H9 (cell line): ENCODE measurements around the gene PGA4. TPM values are rescaled to one million over a fixed set of nuclear protein-coding genes. Genes with fewer than 3 reads are reported as not detected.
A peak's percentile ranks its signal among the peaks of the same experiment; 100 is the strongest.

ENCODE experiments used
- DNase-seq: peaks from one replicate; pipeline ENCODE4 v3.0.0-alpha.2; 2017
- H2AFZ ChIP-seq: one replicate; pipeline ENCODE4 v1.6.1; 2013; ENCODE audit warnings: mild to moderate bottlenecking, low read length, control low read depth, moderate library complexity
- H2AK5ac ChIP-seq: 2 replicates; pipeline ENCODE4 v1.6.1; 2013; ENCODE audit warnings: low read length, control low read depth, mixed read lengths; ENCODE audit not compliant: insufficient read length
- H2BK120ac ChIP-seq: one replicate; pipeline ENCODE4 v1.6.1; 2013; ENCODE audit warnings: low read depth, mild to moderate bottlenecking, low read length, control low read depth, inconsistent platforms; ENCODE audit not compliant: poor library complexity, severe bottlenecking
- H2BK12ac ChIP-seq: 2 replicates; pipeline ENCODE4 v1.6.1; 2013; ENCODE audit warnings: low read length, control low read depth, mixed read lengths, low read depth; ENCODE audit not compliant: insufficient read length
- H2BK15ac ChIP-seq: 2 replicates; pipeline ENCODE4 v1.6.1; 2013; ENCODE audit warnings: low read depth, low read length, control low read depth
- H2BK20ac ChIP-seq: one replicate; pipeline ENCODE4 v1.6.1; 2013; ENCODE audit warnings: low read depth, mild to moderate bottlenecking, low read length, control low read depth, inconsistent platforms; ENCODE audit not compliant: poor library complexity, severe bottlenecking
- H2BK5ac ChIP-seq: 2 replicates; pipeline ENCODE4 v1.6.1; 2013; ENCODE audit warnings: low read length, control low read depth, mixed read lengths; ENCODE audit not compliant: insufficient read length
- H3K14ac ChIP-seq: 2 replicates; pipeline ENCODE4 v1.6.1; 2013; ENCODE audit warnings: low read length, control low read depth; ENCODE audit not compliant: insufficient read depth
- H3K18ac ChIP-seq: 2 replicates; pipeline ENCODE4 v1.6.1; 2013; ENCODE audit warnings: low read depth, mild to moderate bottlenecking, mixed read lengths, low read length, control low read depth; ENCODE audit not compliant: insufficient read length
- H3K23ac ChIP-seq: 2 replicates; pipeline ENCODE4 v1.6.1; 2013; ENCODE audit warnings: low read length, control low read depth, mixed read lengths, low read depth; ENCODE audit not compliant: insufficient read length
- H3K23me2 ChIP-seq: 2 replicates; pipeline ENCODE4 v1.6.1; 2013; ENCODE audit warnings: low read depth, mild to moderate bottlenecking, mixed read lengths, low read length, control low read depth; ENCODE audit not compliant: insufficient read length, poor library complexity, severe bottlenecking
- H3K27ac ChIP-seq: 2 replicates; pipeline ENCODE4 v1.5.1; 2013; ENCODE audit warnings: low read length, control low read depth, mixed read lengths, low read depth; ENCODE audit not compliant: insufficient read length
- H3K27me3 ChIP-seq: 2 replicates; pipeline ENCODE4 v1.6.1; 2013; ENCODE audit warnings: low read length, control low read depth, inconsistent platforms; ENCODE audit not compliant: insufficient read depth
- H3K4ac ChIP-seq: 2 replicates; pipeline ENCODE4 v1.6.1; 2013; ENCODE audit warnings: low read depth, mild to moderate bottlenecking, control low read depth, inconsistent platforms, low read length, moderate library complexity
- H3K4me1 ChIP-seq: 2 replicates; pipeline ENCODE4 v1.6.1; 2013; ENCODE audit warnings: low read length, control low read depth, inconsistent platforms; ENCODE audit not compliant: insufficient read depth
- H3K4me2 ChIP-seq: 2 replicates; pipeline ENCODE4 v1.6.1; 2013; ENCODE audit warnings: low read length, control low read depth, mixed read lengths; ENCODE audit not compliant: insufficient read length, insufficient read depth
- H3K56ac ChIP-seq: 2 replicates; pipeline ENCODE4 v1.6.1; 2013; ENCODE audit warnings: low read depth, mild to moderate bottlenecking, mixed read lengths, low read length, control low read depth; ENCODE audit not compliant: insufficient read length
- H3K79me1 ChIP-seq: 2 replicates; pipeline ENCODE4 v1.6.1; 2013; ENCODE audit warnings: low read depth, mild to moderate bottlenecking, moderate library complexity, low read length, control low read depth, inconsistent platforms; ENCODE audit not compliant: insufficient read depth, poor library complexity, severe bottlenecking
- H3K79me2 ChIP-seq: 2 replicates; pipeline ENCODE4 v1.6.1; 2013; ENCODE audit warnings: low read length, control low read depth, inconsistent platforms; ENCODE audit not compliant: insufficient read depth
- H3K9ac ChIP-seq: 2 replicates; pipeline ENCODE4 v1.6.1; 2013; ENCODE audit warnings: low read length, control low read depth, mixed read lengths; ENCODE audit not compliant: insufficient read length; ENCODE audit errors: extremely low read depth
- H3K9me3 ChIP-seq: one replicate; pipeline ENCODE4 v1.6.1; 2013; ENCODE audit warnings: low read depth, low read length, inconsistent platforms; ENCODE audit not compliant: control insufficient read depth
- H3T11ph ChIP-seq: one replicate; pipeline ENCODE4 v1.6.1; 2013; ENCODE audit warnings: mild to moderate bottlenecking, low read length, control low read depth, inconsistent platforms
- H4K20me1 ChIP-seq: one replicate; pipeline ENCODE4 v1.6.1; 2013; ENCODE audit not compliant: control insufficient read depth, insufficient read length, insufficient read depth
- H4K5ac ChIP-seq: 2 replicates; pipeline ENCODE4 v1.6.1; 2013; ENCODE audit warnings: low read depth, mild to moderate bottlenecking, mixed read lengths, low read length, control low read depth; ENCODE audit not compliant: insufficient read length
- H4K8ac ChIP-seq: replicated peaks from 2 replicates; pipeline ENCODE4 v1.6.1; 2013; ENCODE audit warnings: low read length, control low read depth, mixed read lengths, low read depth; ENCODE audit not compliant: insufficient read length
- H4K91ac ChIP-seq: 2 replicates; pipeline ENCODE4 v1.6.1; 2013; ENCODE audit warnings: low read depth, mild to moderate bottlenecking, moderate library complexity, mixed read lengths, low read length, control low read depth; ENCODE audit not compliant: insufficient read length
- H3K27ac Mint-ChIP-seq, 3 experiments: 2 replicates in 2 of 3; 3 replicates in 1 of 3; pipeline ENCODE4 v1.8.0; 2020 to 2021; ENCODE audit warnings: mixed read lengths in 3 of 3, mild to moderate bottlenecking in 1 of 3, moderate library complexity in 1 of 3
- H3K27me3 Mint-ChIP-seq: 2 replicates; pipeline ENCODE4 v1.8.0; 2021; ENCODE audit warnings: low read depth, mild to moderate bottlenecking, moderate library complexity, mixed read lengths
- H3K36me3 Mint-ChIP-seq, 3 experiments: 2 replicates in 2 of 3; 3 replicates in 1 of 3; pipeline ENCODE4 v1.8.0; 2020 to 2021; ENCODE audit warnings: low read depth in 3 of 3, mixed read lengths in 3 of 3; ENCODE audit not compliant: insufficient read depth in 1 of 3
- H3K4me1 Mint-ChIP-seq, 2 experiments: 2 replicates each; pipeline ENCODE4 v1.8.0; 2020; ENCODE audit warnings: mixed read lengths in 2 of 2
- H3K4me3 Mint-ChIP-seq, 2 experiments: 2 replicates in 1 of 2; 3 replicates in 1 of 2; pipeline ENCODE4 v1.8.0; 2020 to 2021; ENCODE audit warnings: mild to moderate bottlenecking in 2 of 2, mixed read lengths in 2 of 2, moderate library complexity in 1 of 2
- H3K9me3 Mint-ChIP-seq, 2 experiments: 2 replicates in 1 of 2; 3 replicates in 1 of 2; pipeline ENCODE4 v1.8.0; 2020; ENCODE audit warnings: mild to moderate bottlenecking in 2 of 2, mixed read lengths in 2 of 2, moderate library complexity in 1 of 2
- WGBS: extraction: QIAGEN DNeasy Blood & Tissue Kit; methylation state at CpG from one replicate; pipeline ENCODE4 v1.1.7; 2013; ENCODE audit warnings: missing lambda C conversion rate, low lambda C conversion rate, mixed read lengths; ENCODE audit not compliant: insufficient read length; ENCODE audit errors: extremely low coverage; 5-methylcytosine and 5-hydroxymethylcytosine counted together
- total RNA-seq: library from RNA; stranded (reverse); gene quantifications from 2 replicates; pipeline ENCODE4 v1.2.1, GENCODE V29; 2021
- TF ChIP-seq, protein P1 (sequence below): fragments of 200-600 bp; sonication (generic); conservative IDR thresholded peaks from 3 replicates; pipeline ENCODE4 v1.8.0; 2021; ENCODE audit warnings: antibody characterized with exemption, mild to moderate bottlenecking

The PGA4 gene
- total RNA-seq, 1 experiment from 2014 or later: not detected

DNA sequence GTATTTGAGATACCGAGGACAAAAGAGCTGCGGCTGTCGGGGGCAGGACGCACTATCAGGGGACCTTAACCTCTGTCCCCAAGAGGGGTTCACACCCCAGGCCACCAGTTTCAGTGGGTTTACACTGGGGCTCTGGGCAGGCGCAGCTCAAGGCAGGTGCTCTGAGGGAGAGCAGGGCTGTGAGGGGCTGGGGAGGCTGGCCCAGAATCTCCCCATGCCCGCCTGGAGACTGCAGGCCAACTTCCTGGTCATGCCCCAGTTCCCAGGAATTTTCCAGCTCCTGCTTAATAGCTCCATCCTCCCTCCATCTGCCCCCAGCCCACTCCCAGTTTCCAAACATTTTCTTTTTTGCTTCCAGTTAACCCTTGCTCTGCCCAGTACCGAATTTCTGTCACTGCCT, 26.4 kb upstream of the PGA4 start:
- Histone ChIP-seq H2BK120ac (no peak overlapping the region), H3K4ac (no peak overlapping the region), H4K20me1 (no peaks in the 10 kb centered on the region), H4K91ac (no peak overlapping the region), H3K9ac (no peak overlapping the region), H2BK20ac (no peak overlapping the region), H4K5ac (no peak overlapping the region), H3K79me1 (no peaks in the 10 kb centered on the region), H3K4me1 (no peaks in the 10 kb centered on the region; the same call in 1 of the 2 replicates), H3K27me3 (no peaks in the 10 kb centered on the region), H2BK15ac (no peak overlapping the region), H2BK12ac (no peak overlapping the region), H3K23ac (no peak overlapping the region), H3K4me2 (no peak overlapping the region), H2BK5ac (no peak overlapping the region), H3T11ph (no peak overlapping the region), H2AFZ (no peak overlapping the region), H3K79me2 (no peaks in the 10 kb centered on the region), H3K56ac (no peak overlapping the region), H3K14ac (no peak overlapping the region), H3K23me2 (no peaks in the 10 kb centered on the region), H3K9me3 (no peaks in the 10 kb centered on the region), H3K18ac (no peak overlapping the region), H4K8ac (no peak overlapping the region), H2AK5ac (no peak overlapping the region), H3K27ac (no peak overlapping the region)
- no CpG with 5 or more reads among the region's 7 CpGs for WGBS
- H3K36me3 Mint-ChIP-seq: no peaks in the 10 kb centered on the region; a peak in 1 of 7 replicates
- peaks cover 2% of the 10 kb centered on the region for H3K27me3 Mint-ChIP-seq
- peaks cover 0 to 8% of the 10 kb centered on the region in 2 experiments; a peak in 2 of 4 replicates for H3K4me1 Mint-ChIP-seq
- H3K9me3 Mint-ChIP-seq: peaks cover 5 to 10% of the 10 kb centered on the region in 2 experiments; a peak in 2 of 5 replicates
- no peak overlapping the region for H3K27ac Mint-ChIP-seq
- TF ChIP-seq, protein P1, sequence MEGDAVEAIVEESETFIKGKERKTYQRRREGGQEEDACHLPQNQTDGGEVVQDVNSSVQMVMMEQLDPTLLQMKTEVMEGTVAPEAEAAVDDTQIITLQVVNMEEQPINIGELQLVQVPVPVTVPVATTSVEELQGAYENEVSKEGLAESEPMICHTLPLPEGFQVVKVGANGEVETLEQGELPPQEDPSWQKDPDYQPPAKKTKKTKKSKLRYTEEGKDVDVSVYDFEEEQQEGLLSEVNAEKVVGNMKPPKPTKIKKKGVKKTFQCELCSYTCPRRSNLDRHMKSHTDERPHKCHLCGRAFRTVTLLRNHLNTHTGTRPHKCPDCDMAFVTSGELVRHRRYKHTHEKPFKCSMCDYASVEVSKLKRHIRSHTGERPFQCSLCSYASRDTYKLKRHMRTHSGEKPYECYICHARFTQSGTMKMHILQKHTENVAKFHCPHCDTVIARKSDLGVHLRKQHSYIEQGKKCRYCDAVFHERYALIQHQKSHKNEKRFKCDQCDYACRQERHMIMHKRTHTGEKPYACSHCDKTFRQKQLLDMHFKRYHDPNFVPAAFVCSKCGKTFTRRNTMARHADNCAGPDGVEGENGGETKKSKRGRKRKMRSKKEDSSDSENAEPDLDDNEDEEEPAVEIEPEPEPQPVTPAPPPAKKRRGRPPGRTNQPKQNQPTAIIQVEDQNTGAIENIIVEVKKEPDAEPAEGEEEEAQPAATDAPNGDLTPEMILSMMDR: no peak
- no peak for DNase-seq
- peak overlapping the region in 1 of 2 experiments; percentile 40; a peak in 1 of 5 replicates for H3K4me3 Mint-ChIP-seq
